ENCODE results near the gene AMOTL2.

AMOTL2 gene

DNA sequence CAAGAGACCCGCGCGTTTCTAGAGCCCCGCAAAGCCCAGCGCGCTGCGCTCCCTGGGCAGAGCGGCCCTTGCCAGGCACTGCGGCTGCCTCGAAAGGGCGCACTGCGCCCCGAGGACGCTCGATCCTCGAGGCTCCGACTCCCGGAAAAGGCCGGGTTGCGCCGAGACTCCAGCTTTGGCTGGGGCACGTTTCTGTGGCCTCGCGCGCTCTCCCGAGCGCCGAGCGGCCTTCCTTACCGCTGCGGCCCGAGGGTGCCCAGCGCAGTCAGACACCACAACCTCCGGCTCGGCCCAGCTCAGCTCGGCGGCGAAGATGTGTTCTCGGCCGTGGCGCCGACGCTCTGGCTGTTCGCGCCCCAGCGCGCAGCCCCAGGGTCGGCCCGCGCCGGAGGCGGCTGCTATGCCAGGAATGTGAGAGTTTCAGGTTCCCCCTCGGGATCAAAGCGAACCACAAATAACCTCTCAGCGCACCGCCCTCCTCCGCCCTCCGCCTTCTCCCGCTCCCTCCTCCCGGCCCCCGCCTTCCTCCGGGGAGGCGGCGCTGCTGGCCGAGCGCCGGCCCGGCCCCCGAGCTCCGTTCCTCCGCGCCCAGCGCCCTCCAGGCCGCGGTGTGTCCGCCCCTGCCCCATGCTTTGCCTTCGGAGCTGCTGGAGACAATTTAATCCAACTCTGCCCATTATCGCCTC is at the start of gene AMOTL2:
AMOTL2 (minus strand) TSS at position 343 of the 686 bp plus-strand sequence. CDS start 3,014 bp downstream, outside the sequence.
- DNase-seq (ENCODE audit: low spot score) = peak; percentile 97

DNA sequence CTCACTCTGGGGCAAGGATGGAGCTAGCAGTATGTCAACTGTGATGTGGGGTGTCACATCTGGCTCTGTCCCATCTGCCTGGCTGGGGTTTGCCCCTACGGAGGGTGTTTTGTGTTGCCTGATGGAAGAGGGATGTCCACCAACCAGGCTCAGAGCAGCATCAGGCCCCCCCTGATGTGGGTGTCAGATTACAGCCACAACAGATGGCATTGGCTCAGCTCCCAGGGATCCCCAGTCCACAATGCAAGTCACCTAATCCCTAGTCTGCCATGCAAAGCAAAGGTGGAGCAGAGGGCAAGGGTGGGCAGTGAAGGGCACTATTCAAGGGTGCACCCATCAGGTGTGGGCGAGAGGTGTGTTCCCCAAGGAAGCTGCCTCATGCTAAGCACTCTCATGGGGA is 48.9 kb upstream of the AMOTL2 start:
- DNase-seq (ENCODE audit: low spot score) = peak; percentile 65

- DNase-seq (ENCODE audit: low spot score) = no peak
Observed at GRCh38 chr3:134419960-134420321, 45.7 kb upstream of the AMOTL2 start.

GRCh38 chr3:134419214-134419959 is 45.1 kb upstream of the AMOTL2 start:
- DNase-seq (ENCODE audit: low spot score) = no peak

DNA sequence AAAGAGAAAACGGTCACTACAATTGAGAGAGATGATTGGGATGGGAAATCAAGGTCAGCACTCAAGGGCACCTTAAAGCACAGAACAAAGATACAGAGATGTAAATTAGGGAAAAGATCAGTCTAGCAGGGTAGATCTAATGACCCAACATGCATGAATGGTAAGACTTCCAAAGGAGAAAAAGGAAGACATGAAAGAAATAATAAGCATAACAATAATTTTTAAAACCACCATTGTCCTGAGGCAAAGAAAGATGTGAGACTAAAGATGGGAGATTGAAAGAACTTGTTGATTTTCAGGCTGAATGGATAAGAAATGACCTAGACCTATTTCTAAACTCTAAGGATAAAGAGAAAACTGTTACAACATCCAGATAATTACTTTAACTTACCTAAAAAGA is 34.8 kb upstream of the AMOTL2 start:
- no peak for DNase-seq (ENCODE audit: low spot score)

DNA sequence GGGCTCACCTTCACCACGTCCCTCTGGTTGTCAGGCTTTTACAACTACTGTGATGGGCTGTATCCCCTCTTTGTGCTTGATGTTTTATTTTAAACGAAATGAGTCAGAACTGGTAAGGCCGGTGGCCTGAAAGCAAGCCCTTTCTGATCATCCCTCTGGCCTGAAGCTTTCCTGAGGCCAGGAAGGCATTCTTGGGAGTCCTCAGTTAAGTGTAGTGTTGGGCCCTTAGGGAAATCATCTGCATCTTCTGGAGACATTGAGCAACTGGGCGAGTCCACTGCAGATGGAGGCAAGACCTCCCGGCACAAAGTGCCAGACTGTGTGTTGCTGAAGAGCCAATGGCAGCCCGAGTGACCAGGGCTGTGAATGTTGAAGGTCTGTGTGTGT is 33.0 kb upstream of the AMOTL2 start:
- DNase-seq (ENCODE audit: low spot score) = no peak

- peak; percentile 87 for DNase-seq (ENCODE audit: low spot score)
Observed at GRCh38 chr3:134406331-134407238, 32.3 kb upstream of the AMOTL2 start.

DNA sequence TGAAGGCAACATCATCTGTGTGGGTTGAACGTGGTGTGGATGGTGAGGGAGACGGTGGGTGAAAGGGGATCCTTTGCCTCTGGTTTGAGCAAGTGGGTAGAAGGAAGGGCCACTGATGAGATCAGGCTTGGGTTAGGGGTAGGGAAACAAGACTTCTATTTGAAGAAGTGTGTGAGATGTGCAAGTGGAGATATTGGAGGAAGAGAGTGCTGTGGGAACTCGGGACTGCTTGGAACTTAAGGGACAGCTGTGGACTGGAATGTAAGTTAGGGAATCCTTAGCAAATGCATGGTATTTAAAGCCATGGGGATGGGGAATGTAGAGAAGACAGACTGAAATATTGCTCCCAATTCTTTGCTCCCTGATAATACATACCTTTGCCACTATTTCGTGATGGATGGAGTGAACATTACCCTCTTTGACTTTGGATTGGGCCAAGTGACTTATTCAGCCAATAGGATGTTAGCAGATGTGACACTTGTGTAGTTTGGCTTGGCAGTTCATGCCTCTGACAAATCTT is 30.2 kb upstream of the AMOTL2 start:
- no peak for DNase-seq (ENCODE audit: low spot score)

DNA sequence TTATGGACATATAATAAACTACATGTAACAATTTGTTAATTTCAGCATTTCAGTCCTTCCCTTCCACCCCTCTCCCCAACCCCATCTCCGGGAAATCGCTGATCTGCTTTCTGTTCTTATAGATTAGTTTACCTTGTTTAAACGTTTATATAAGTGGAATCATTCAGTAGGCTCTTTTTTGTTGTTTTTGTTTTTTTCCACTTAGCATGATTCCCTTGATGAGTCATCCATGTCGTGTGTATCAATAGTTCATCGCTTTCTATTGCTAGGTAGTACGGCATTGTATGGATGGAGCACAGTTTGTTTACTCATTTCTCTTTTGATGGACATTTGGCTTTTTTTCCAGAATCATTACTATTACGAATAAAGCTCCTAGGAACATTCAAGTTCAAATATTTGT is 23.5 kb upstream of the AMOTL2 start:
- no peak for DNase-seq (ENCODE audit: low spot score)

- DNase-seq (ENCODE audit: low spot score) = no peak
Observed at GRCh38 chr3:134395103-134395502, 20.9 kb upstream of the AMOTL2 start.

DNA sequence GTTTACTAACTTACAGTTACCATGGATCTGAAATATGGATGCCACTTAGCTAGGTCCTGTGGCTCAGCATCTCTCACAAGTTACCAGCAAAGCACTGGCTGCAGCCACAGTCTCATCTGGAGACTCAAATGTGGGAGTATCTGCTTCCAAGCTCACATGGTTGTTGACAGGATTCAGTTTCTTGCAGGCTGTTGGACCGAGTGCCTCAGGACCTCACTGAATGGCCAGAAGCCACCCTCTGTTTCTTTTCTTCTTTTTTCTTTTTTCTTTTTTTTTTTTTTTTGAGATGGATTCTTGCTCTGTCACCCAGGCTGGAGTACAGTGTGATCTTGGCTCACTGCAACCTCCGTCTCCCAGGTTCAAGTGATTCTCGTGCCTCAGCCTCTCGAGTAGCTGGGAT is 20.1 kb upstream of the AMOTL2 start:
- DNase-seq (ENCODE audit: low spot score) = no peak

- DNase-seq (ENCODE audit: low spot score) = no peak
Observed at GRCh38 chr3:134393074-134393473, 18.8 kb upstream of the AMOTL2 start.

GRCh38 chr3:134392336-134392983 is 18.2 kb upstream of the AMOTL2 start:
- no peak for DNase-seq (ENCODE audit: low spot score)

DNA sequence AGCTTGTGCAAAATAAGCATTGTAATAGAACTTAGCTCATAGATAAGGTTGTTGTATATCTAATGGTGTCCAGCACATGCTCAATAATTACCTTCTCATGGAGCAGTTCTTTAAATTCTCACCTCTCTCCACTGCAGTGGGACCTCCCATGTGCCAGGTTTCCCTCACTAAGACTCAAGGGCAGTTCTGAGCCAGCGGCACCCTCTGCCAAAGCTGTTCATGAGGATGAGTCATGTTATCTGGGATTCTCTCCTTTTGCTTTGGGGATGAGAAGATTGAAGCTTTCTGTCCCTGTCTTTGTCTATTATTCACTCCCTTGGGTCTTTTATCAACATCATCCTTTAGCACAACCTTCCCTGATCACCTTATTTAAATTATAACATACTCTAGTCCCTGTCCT is 15.6 kb upstream of the AMOTL2 start:
- no peak for DNase-seq (ENCODE audit: low spot score)

DNA sequence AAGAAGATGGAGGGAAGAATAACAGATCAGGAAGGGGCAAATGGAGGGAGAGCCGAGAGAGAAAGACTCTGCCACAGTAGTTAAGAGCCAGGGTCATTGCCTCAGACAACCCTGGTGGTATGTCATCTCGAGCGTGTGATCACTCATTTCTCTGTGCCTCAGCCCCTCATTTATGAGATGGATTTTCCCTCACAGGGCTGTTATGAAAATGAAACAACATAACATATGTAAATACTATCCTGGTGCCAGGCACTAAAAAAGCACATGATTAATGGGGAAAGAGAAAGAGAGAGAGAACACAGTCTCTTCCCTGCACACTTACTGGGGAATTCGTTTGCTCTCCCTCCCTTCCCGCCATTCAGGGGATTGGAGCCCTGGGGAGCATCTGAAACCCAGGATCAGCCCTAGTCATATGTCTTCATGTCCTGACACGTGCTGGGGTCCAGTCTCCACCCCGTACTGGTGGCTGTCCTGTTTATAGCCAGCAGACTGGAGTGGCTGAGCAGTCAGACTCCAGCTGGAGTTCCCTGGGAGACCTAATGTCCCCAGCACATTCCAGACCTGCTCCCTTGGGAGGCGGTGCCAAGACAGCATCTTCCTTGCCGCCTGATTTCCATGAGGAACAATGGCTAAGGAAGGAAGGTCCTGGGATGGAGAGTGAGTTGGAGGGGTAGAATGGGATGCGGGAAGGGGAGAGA is 14.7 kb upstream of the AMOTL2 start:
- no peak for DNase-seq (ENCODE audit: low spot score)

- DNase-seq (ENCODE audit: low spot score) = no peak
Observed at GRCh38 chr3:134388292-134388691, 14.0 kb upstream of the AMOTL2 start.

GRCh38 chr3:134387293-134387692 is 13.0 kb upstream of the AMOTL2 start:
- no peak for DNase-seq (ENCODE audit: low spot score)

GRCh38 chr3:134384963-134385362 is 10.7 kb upstream of the AMOTL2 start:
- DNase-seq (ENCODE audit: low spot score) = no peak

- DNase-seq (ENCODE audit: low spot score) = no peak
Observed at GRCh38 chr3:134381831-134382442, 7.7 kb upstream of the AMOTL2 start.

- DNase-seq (ENCODE audit: low spot score) = no peak
Observed at GRCh38 chr3:134381076-134381475, 6.8 kb upstream of the AMOTL2 start.

DNA sequence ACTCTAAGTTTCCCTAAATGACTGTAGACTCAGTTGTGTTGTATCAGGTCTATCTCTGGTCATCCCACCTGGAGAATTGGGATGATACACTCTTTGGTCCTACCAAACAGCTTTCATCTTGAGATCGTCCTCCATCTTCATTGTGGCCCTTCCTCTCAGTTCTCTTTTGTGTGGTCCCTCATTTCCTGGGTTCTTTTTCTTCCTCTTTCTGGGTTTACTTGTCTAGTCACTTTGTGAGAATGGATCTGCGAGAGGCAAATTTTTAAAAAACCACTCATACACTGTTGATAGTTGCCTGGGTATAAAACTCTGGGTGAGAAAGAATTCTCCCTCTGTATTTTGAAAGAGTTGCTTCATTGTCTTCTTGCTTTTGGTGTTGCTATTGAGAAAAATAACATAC is 6.0 kb upstream of the AMOTL2 start:
- DNase-seq (ENCODE audit: low spot score) = no peak
